LNCaP clone FGC (cell line): ENCODE measurements around the gene RPRD1A.
"Not testable (repeated sequence)": the region's sequence is repeated elsewhere in the genome, so short reads cannot be mapped to it uniquely, and the experiment has no call there.

Experiments used
- DNase-seq: peaks from one replicate; pipeline ENCODE4 v3.0.0-alpha.2; 2011; ENCODE audit warnings: low read depth
- H3K4me3 ChIP-seq: 2 replicates; pipeline ENCODE4 v1.5.1; 2011; ENCODE audit warnings: mild to moderate bottlenecking, low read depth, low read length, control low read depth
- CTCF ChIP-seq: IDR thresholded peaks from 2 replicates; pipeline ENCODE4 v1.5.1; 2012; ENCODE audit warnings: mild to moderate bottlenecking; ENCODE audit not compliant: control insufficient read depth, insufficient read depth; ENCODE audit errors: extremely low read depth

The RPRD1A gene

GRCh38 chr18:36031903-36032302 is 35.5 kb downstream of the RPRD1A start:
- H3K4me3 ChIP-seq = no peak overlapping the region
- no peak for DNase-seq
- TF ChIP-seq CTCF = no peak

GRCh38 chr18:36031407-36031806 is 36.0 kb downstream of the RPRD1A start:
- H3K4me3 ChIP-seq = no peak overlapping the region
- no peak for TF ChIP-seq CTCF
- DNase-seq = no peak

- DNase-seq = no peak
- H3K4me3 ChIP-seq = no peak overlapping the region
- no peak for TF ChIP-seq CTCF
Measured at GRCh38 chr18:36028859-36029258, 38.5 kb downstream of the RPRD1A start.

- no peak overlapping the region for H3K4me3 ChIP-seq
- no peak for DNase-seq
- no peak for TF ChIP-seq CTCF
Measured at GRCh38 chr18:36025025-36025424, 42.3 kb downstream of the RPRD1A start.

GRCh38 chr18:36024241-36024640 is 43.1 kb downstream of the RPRD1A start:
- not testable (repeated sequence) for H3K4me3 ChIP-seq, DNase-seq

GRCh38 chr18:36023336-36023735 is 44.0 kb downstream of the RPRD1A start:
- DNase-seq = no peak
- no peak for TF ChIP-seq CTCF
- no peak overlapping the region for H3K4me3 ChIP-seq

- no peak for DNase-seq
- H3K4me3 ChIP-seq = no peak overlapping the region
- no peak for TF ChIP-seq CTCF
Measured at GRCh38 chr18:36020174-36020711, 47.1 kb downstream of the RPRD1A start.
